Activated CD4-positive, alpha-beta T cell treated with anti-CD3 and anti-CD28 coated beads, Interleukin-2, amount 50 U/mL, for 1 hour (primary cell): ENCODE data around the gene RGPD8.
"Not testable (repeated sequence)": the region's sequence is repeated elsewhere in the genome, so short reads cannot be mapped to it uniquely, and the experiment has no call there.

Source experiments
- DNase-seq: peaks from one replicate; pipeline ENCODE4 v3.0.0-alpha.2; 2020

The RGPD8 gene

GRCh38 chr2:112434890-112435715, 1.7 kb upstream of the RGPD8 start:
- not testable (repeated sequence) for DNase-seq

GRCh38 chr2:112433932-112434730, 686 bp upstream of the RGPD8 start:
- no peak for DNase-seq

DNA sequence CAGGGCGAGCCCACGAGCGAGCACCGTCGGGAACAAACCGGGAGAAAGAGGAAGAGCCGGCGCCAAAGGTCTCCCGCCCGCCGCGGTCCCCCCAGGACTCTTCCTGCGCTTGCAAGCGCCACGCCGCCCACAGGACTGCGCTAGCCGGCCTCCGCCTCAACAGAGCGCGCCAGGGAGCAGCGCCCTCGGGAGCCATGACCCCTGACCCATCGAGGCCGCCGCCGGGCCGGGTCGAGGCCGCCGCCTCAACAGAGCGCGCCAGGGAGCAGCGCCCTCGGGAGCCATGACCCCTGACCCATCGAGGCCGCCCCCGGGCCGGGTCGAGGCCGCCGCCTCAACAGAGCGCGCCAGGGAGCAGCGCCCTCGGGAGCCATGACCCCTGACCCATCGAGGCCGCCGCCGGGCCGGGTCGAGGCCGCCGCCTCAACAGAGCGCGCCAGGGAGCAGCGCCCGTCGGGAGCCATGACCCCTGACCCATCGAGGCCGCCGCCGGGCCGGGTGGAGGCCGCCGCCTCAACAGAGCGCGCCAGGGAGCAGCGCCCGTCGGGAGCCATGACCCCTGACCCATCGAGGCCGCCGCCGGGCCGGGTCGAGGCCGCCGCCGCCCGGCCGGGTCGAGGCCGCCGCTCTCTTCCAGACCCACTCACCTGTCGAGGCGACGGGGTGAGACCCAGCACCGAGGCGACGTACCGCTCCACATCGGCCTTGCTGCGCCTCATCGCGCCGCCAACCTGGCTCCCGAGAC, 538 bp downstream of the RGPD8 start:
- DNase-seq = not testable (repeated sequence)

- DNase-seq = not testable (repeated sequence)
Measured at GRCh38 chr2:112432390-112432734, 1.1 kb downstream of the RGPD8 start.

- not testable (repeated sequence) for DNase-seq
Measured at GRCh38 chr2:112431587-112432295, 1.7 kb downstream of the RGPD8 start.

- DNase-seq = not testable (repeated sequence)
Measured at GRCh38 chr2:112424553-112424952, 8.9 kb downstream of the RGPD8 start.

DNA sequence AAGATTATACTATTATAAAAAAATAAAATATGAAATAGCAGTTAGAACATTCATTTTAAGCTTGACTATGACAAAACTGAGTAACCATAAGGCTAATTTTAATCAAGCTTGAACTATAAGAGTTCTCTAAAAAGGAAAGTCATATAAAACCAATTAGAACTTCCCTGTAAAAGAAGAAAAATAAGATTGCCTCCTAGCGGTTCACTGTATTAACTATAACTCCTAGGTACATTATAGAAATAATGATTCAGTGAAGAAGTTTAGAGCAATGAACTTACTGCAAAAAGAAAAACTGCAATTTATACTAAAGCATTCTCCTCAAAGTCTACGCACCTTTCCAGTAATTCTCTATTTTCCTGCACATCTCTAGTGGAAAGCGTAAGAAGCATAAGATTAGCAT, 16.6 kb downstream of the RGPD8 start:
- DNase-seq = not testable (repeated sequence)

DNA sequence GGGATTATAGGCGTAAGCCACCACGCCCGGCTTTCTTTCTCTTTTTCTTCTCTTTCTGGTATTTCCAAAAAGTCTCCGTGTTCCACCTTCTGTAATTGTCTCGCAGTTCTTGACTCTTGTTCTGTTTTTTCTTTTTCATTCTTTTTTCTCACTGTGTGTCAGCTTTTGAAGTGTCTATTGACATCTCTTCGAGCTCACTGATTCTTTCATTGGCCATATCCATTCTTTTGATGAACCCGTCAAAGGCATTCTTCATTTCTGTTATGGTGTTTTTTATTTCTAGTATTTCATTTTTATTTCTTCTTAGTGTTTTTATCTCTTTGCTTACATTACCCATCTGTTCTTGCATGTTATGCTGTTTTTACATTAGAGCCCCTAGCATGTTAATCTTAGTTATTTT, 73.4 kb downstream of the RGPD8 start:
- not testable (repeated sequence) for DNase-seq

DNA sequence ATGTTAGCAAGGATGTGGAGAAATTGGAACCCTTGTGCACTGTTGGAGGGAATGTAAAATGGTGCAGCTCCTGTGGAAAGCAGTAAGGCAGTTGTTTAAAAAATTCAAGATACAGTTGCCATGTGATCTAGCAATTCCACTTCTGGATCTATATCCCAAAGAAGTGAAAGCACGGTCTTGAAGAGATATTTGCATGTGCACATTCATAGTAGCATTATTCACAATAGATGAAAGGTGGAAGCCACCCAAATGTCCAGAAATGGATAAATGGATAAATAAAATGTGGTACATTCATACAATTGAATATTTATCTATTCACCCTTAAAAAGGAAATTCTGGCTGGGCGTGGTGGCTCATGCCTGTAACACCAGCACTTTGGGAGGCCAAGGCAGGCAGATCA, 79.1 kb downstream of the RGPD8 start:
- not testable (repeated sequence) for DNase-seq

- DNase-seq = not testable (repeated sequence)
Measured at GRCh38 chr2:112352809-112353603, 80.4 kb downstream of the RGPD8 start.

- not testable (repeated sequence) for DNase-seq
Measured at GRCh38 chr2:112352292-112352691, 81.2 kb downstream of the RGPD8 start.

DNA sequence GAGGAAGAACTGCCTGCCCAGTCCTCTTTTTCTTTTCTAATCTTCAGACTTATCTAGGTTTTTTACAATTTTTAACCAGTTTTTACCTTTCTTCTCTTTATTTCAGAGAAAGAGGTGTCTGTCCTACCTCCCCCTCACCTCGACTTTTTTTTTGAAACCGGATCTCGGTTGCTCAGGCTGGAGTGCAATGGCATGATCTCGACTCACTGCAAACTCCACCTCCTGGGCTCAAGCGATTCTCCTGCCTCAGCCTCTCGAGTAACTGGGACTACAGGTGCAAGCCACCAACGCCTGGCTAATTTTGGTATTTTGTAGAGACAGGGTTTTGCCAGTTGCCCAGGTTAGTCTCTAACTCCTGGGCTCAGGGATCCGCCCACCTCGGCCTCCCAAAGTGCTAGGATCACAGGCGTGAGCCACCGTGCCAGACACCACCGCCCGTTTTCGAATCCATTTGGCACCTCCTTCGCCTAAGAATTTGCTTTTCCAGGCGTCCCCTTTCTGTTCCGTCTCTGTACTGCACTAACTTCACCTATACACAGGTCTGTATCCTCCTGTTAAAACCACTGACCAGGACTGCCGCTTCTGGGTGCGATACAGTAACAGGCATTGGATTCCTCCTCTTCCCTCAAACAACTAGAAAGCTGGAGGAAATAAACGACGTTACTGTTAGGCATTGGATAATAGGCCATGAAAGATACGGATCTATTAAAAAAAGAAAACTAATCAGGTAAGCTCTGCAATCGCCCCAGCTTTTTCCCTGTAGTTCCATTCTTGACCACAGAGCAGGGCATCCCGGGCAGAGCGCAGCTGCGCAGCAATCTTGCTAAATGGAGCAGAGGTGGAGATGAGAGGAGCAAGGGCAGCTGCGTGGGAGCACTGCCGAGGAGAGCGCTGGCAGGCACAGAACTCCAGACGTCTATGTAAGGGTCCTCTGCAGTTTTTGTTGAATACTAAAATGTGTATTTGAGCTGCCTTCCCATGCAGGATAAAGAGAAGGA, 88.1 kb downstream of the RGPD8 start:
- no peak for DNase-seq

GRCh38 chr2:112343827-112344585, 89.4 kb downstream of the RGPD8 start:
- no peak for DNase-seq

GRCh38 chr2:112342067-112342550, 91.3 kb downstream of the RGPD8 start:
- no peak for DNase-seq

DNA sequence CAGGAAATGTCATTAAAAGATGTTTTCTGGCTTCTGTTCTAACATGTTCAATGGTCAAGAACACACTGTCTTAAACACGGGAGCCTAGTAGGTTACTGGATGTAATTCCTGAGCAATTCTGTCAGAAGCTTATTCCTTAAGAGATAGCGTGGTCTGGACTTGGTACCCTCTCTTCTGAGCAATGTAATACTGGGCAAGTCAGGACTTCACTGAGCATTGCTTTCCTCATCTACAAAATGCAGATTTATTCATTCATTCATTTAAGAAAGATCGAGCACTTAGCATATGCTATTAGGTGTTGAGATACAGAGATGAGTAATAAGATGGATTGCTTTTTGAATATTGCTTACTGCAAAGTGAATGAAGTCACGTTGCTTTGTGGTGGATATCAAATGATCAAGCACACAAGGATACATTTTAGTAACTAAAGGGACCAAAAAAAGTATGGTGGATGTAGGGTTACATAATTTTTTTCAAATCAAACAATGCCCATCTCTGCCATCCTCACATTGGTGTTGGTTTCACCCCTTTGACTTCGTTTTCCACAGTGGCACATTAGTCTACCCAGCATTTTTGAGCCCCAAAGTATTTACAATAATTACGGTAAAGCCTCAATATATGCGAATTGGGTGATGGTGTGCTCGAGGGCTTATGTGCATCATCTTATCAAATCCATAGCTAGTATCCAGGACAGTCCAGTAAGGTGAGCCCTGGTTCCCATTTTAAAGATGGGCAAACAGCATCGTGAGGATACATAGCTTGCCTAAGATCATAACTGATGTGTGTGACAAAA, 92.8 kb downstream of the RGPD8 start:
- no peak for DNase-seq

- DNase-seq = no peak
Measured at GRCh38 chr2:112339986-112340385, 93.5 kb downstream of the RGPD8 start.

DNA sequence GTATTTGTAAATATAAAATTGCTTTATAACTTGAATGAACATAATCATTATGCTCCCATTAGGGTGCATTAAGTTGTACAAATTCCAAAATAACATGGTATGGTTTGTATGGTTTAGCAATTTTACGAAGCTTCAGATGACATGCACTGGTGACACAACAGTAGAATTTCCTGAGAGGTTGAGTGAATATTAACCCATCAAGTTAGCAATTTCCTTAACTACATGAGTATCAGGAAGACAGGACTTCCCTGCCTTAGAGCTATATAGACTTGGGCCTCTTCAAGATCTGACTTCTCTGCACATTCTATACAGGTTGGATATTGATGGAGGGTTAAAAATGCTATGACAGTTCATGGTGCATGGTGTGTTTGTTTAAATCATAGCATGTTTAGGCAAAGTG, 97.8 kb downstream of the RGPD8 start:
- DNase-seq = no peak

GRCh38 chr2:112332123-112332696, 101.2 kb downstream of the RGPD8 start:
- no peak for DNase-seq
